Skeletal muscle cell (primary cell): ENCODE data around the gene RTTN.

Experiments
- DNase-seq: peaks from one replicate; pipeline ENCODE4 v3.0.0-alpha.2; 2010; ENCODE audit warnings: low read depth
- H3K4me3 ChIP-seq: 2 replicates; pipeline ENCODE4 v1.5.1; 2011; ENCODE audit warnings: low read depth, mild to moderate bottlenecking, control low read depth, low read length, moderate library complexity

RTTN gene

GRCh38 chr18:70160073-70160678, 45.3 kb downstream of the RTTN start:
- no peak overlapping the region for H3K4me3 ChIP-seq
- DNase-seq = no peak

DNA sequence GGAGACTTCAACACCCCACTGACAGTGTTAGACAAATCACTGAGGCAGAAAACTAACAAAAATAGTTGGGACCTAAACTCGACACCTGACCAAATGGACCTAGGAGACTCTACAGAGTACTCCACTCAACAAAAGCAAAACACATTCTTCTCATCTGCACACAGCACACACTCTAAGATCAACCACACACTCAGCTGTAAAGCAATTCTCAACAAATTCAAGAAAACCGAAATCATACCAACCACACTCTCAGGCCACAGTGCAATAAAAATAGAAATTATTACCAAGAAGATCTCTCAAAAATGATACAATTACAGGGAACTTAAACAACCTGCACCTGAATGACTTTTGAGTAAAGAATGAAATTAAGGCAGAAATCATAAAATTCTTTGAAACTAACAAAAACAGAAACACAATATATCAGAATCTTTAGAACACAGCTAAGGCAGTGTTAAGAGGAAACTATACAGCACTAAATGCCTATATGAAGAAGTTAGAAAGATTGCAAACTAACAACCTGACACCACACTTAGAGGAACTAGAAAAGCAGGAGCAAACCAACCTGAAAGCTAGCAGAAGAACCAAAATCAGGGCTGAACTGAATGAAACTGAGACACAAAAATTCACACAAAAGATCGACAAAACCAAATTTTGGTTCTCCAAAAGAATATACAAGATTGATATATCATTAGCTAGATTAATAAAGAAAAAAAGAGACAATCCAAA, 46.3 kb downstream of the RTTN start:
- no peak for DNase-seq
- no peak overlapping the region for H3K4me3 ChIP-seq

GRCh38 chr18:70156886-70157285, 48.6 kb downstream of the RTTN start:
- no peak overlapping the region for H3K4me3 ChIP-seq
- DNase-seq = no peak

- peak; percentile 41 for DNase-seq
Observed at GRCh38 chr18:70154591-70155194, 50.8 kb downstream of the RTTN start.

DNA sequence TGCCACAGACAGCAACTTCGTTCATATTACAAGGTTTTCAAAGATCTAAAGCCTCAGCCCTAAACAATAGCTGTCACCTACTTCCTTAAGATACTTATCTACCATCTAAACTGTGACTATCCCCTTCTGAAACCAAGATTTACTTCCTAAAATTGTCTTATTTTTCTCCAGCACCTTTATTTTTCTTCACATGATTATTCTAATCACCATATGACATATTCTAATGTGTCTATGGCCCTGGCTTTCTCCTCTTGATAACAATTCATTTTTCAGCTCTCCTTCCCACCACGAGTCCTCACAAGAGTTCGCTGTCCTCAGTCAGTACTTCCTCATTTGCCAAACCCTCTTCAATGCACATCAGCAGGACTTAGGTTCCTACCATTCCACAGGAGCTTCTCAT, 53.9 kb downstream of the RTTN start:
- no peak overlapping the region for H3K4me3 ChIP-seq
- no peak for DNase-seq

More at GRCh38 chr18:70154591-70155194, 50.8 kb downstream of the RTTN start:
- H3K4me3 ChIP-seq = no peak overlapping the region

DNA sequence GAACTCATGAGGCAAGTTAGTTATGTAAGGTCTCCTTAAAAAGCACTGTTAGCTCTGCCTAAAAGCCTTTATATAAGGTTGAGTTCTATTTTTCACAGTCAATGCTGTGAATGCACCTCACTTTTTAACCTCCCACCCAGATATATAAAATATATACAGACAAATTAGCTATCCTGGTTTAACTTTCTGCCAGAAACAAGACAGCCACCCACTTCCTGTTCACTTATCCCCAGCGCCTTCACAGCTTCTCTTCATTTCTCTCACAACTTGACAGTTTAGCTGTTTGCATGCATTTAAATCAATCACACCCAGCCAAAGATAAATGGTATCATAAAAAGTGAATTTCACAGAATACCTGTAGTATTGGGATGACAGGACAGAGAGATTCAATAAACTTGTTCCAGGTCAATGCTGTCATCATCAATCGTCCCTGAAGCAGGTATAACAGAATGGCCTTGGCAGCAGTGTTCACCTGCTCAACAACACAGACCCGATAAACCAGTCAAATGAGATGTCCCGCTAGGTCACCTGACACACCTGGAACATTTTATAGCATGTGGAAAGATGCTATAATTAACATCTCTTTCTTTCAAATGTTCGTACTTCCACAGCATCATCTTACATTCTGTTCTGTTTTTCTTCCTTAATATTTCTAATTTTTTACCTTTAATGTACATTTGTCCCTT, 55.7 kb downstream of the RTTN start:
- DNase-seq = no peak

DNA sequence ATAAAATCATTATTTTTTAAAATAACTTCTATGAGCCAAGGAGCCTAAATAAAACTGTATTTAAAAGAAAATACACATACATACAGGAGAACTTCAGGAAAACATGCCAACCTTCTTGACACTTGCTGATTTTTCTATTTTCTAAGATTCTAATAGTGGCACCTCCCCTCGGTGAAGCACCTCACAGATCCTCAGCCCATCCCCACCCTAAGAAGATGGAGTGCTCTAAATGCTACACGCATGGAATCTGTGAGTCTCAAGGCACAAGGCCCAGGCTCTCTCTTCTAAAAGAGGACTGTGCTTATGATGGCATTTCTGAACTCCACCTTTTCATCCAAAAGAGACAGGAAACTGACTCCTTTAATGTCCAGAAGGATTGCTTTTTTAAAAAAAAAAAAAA, 56.3 kb downstream of the RTTN start:
- H3K4me3 ChIP-seq = no peak overlapping the region
- DNase-seq = no peak

More for the DNA sequence above, 55.7 kb downstream of the RTTN start:
- no peak overlapping the region for H3K4me3 ChIP-seq

DNA sequence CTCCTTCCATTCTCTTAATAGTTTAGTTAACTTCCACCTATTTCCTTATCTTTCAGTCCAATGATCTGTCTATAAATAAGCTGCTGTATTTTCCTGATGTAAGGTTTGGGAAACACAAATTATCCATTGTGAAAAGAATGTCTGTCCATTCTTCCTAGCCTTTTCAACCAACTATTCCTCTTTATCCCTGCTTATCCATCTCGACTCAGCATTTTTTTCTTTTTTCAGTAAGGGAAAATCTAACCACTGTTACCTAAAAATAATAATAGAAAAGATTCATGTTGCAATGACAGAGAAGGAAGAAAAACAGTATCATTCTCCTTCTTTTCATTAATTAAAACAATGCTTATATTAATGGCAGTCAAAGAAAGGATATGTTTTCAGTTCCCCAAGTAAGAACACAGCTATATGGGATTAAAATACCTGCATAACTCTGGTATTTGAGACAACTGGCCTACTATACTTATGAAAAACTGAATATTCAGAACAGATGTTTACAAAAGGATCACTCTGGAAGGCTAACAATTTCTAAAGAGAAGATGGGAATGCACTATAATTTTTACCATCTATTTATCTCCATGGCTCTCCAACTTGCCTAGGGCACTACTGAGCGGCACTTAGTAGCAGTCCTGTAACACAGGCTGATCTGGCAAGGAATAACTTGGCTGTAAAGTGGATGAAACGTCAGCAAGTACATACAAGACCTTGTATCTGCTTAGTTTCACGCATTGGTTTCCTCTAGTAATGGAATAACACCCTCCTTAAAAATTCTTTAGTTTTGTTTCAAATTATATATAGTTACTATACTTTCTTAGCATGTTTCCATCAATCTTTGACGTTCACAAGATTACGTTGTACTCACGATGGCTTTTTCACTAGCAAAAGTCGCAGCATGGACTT, 57.2 kb downstream of the RTTN start:
- no peak for DNase-seq
- H3K4me3 ChIP-seq = no peak overlapping the region

DNA sequence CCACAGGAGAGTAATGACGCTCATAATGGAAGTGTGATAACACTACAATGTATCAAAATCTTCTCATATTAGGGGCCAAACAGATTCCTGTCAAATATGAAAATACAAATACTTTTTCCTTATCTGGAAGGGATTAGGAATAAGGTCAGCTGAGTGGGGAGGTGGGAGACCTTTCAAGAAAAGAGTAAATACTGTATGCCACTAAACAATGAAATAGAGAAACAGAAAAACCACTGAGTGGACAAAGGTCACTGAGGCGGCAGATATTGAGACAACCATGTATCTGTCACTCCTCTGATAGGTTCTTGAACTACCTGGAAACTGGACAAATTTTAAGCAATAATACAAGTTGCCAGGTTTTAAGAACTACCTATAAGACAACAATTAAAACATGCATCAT, 59.3 kb downstream of the RTTN start:
- DNase-seq = no peak

DNA sequence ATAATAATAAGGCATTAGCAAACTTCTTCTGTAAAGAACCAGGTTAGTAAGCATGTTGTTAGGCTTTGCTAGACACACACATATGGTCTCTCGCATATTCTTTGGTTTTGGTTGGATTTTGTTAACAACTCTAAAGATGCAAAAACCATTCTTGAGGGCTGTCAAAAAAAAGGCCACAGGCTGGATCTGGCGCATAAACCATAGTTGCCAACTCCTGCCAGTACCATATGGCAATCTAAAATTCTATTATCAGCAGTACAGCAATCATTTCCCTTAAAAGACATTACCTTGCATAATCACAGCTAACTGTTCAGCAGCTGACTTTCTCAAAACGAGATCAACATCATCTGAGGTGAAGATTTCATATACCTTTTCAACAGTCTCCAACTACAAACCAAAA, 63.5 kb downstream of the RTTN start:
- H3K4me3 ChIP-seq = no peak overlapping the region
- no peak for DNase-seq

More for the DNA sequence above, 59.3 kb downstream of the RTTN start:
- H3K4me3 ChIP-seq = no peak overlapping the region

- H3K4me3 ChIP-seq = no peak overlapping the region
- DNase-seq = no peak
Observed at GRCh38 chr18:70139138-70139537, 66.3 kb downstream of the RTTN start.

- H3K4me3 ChIP-seq = no peak overlapping the region
- DNase-seq = no peak
Observed at GRCh38 chr18:70135604-70136003, 69.9 kb downstream of the RTTN start.

DNA sequence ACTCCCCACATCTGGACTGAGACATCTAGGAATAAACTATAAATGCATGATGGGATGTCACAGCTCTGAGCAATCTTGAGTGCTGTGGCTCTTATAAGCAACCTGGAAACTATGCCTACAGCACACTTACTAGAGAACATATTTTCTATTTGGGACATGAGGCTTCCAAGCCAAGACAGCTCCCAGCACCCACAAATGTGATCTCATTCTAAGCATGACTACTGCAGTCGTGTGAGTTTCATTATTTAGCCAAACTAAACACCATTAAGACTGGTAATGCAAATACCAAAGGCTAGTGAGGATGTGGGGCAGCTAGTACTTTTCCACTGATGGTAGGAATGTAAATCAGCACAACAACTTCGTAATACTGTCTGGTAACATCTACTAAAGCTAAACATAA, 72.5 kb downstream of the RTTN start:
- DNase-seq = peak; percentile 88

GRCh38 chr18:70128271-70128670, 77.2 kb downstream of the RTTN start:
- no peak overlapping the region for H3K4me3 ChIP-seq
- DNase-seq = no peak

More for the DNA sequence above, 72.5 kb downstream of the RTTN start:
- no peak overlapping the region for H3K4me3 ChIP-seq

GRCh38 chr18:70127359-70127758, 78.1 kb downstream of the RTTN start:
- H3K4me3 ChIP-seq = no peak overlapping the region
- no peak for DNase-seq

GRCh38 chr18:70126832-70127231, 78.7 kb downstream of the RTTN start:
- H3K4me3 ChIP-seq = no peak overlapping the region
- DNase-seq = no peak

- H3K4me3 ChIP-seq = no peak overlapping the region
Observed at GRCh38 chr18:70124139-70124538, 81.3 kb downstream of the RTTN start.

GRCh38 chr18:70121842-70122241, 83.6 kb downstream of the RTTN start:
- no peak for DNase-seq
- H3K4me3 ChIP-seq = no peak overlapping the region

More at GRCh38 chr18:70124139-70124538, 81.3 kb downstream of the RTTN start:
- no peak for DNase-seq

- H3K4me3 ChIP-seq = no peak overlapping the region
- DNase-seq = no peak
Observed at GRCh38 chr18:70116949-70117348, 88.5 kb downstream of the RTTN start.
